ENCODE data around the gene ALB.

Gene ALB

DNA sequence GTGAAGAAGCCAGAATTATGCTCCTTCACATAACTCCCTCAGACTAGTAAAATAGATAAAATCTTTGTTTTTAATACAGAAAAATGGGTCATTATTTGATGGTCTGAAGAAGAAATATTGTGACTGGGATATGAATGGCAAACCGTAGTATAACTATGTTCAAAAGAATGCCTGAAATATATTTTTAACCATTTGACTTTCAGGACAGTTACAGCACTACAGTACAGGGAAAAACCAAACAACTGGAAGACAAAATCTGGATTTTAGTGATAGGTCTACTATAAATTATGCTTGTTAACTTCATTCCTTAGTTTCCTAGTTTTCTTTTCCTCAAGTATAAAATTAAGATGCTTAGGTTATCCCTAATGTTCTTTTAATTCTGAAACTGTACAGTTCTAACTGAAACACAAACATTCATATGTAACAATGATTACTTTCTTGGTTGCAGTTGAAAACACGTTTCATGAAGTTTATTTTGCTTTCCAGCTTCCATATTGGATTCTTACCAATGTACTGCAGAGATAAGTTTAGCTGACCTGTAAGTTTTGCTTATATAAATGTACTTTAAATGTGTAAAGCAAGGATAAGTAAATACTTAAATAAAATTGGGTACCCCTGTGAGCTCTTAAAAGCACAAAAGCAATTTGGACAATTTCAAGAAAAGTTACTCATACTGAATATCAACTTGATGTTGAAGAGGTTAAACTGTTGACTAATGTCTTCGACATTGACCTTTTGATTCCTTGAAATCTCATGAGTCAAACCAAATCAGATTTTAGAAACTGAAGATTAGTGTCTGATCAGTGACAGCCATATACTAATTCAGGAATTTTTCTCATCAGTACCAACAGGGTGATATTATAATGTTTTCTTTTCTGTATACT is 32.8 kb downstream of the ALB start:
- CTCF ChIA-PET, result no interaction called here

DNA sequence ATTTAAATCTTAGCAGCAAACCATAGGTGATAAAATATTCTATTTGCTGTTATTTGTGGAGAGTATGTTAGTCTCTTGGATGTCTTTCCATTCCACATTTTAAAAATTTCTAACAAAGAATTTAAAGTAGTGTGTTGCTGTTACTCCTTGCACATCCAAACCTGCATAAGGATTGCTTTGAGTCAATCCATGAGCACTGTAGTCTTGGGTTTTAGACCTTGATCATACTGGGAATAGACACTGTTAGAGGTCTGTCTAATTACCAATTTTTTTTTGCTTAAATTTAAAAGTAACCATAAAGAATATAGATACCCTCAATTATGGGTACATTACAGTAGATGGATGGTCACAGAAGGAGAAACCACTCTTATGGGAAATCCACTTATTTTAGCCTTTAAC is 33.5 kb downstream of the ALB start:
- POLR2A ChIA-PET, result no interaction called here
- TF ChIP-seq, protein P1, sequence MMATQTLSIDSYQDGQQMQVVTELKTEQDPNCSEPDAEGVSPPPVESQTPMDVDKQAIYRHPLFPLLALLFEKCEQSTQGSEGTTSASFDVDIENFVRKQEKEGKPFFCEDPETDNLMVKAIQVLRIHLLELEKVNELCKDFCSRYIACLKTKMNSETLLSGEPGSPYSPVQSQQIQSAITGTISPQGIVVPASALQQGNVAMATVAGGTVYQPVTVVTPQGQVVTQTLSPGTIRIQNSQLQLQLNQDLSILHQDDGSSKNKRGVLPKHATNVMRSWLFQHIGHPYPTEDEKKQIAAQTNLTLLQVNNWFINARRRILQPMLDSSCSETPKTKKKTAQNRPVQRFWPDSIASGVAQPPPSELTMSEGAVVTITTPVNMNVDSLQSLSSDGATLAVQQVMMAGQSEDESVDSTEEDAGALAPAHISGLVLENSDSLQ (IDR thresholded peaks at IDR 0.05), result no peak
- no peak for DNase-seq (ENCODE audit: extremely low spot score)
- CTCF ChIA-PET, result no interaction called here

More for the DNA sequence above, 32.8 kb downstream of the ALB start:
- TF ChIP-seq LEF1 (IDR thresholded peaks at IDR 0.05; ENCODE audit: borderline replicate concordance) (no peak), FOXK2 (IDR thresholded peaks at IDR 0.05) (no peak)
- POLR2A ChIA-PET, result no interaction called here
- no peak for DNase-seq (ENCODE audit: extremely low spot score)

DNA sequence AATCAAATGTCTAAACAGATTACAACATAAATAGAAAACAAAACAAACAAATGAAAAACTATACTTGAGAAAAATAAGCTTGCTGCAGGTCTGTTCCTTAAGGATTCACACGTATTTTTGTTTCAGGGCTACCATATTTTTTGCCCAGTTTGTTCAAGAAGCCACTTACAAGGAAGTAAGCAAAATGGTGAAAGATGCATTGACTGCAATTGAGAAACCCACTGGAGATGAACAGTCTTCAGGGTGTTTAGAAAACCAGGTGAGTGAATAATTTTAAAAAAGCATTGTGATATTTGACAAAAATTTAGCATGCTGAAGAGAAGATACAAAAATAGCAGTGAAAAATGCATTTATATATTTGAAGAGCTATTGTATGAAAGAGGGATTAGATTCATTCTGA is 34.0 kb downstream of the ALB start:
- POLR2A ChIA-PET, result no interaction called here
- no peak for DNase-seq (ENCODE audit: extremely low spot score)
- CTCF ChIA-PET, result no interaction called here
- TF ChIP-seq L3MBTL2 (conservative IDR thresholded peaks at IDR 0.05) (no peak), CTBP1 (IDR thresholded peaks at IDR 0.05; ENCODE audit: borderline replicate concordance) (no peak)

DNA sequence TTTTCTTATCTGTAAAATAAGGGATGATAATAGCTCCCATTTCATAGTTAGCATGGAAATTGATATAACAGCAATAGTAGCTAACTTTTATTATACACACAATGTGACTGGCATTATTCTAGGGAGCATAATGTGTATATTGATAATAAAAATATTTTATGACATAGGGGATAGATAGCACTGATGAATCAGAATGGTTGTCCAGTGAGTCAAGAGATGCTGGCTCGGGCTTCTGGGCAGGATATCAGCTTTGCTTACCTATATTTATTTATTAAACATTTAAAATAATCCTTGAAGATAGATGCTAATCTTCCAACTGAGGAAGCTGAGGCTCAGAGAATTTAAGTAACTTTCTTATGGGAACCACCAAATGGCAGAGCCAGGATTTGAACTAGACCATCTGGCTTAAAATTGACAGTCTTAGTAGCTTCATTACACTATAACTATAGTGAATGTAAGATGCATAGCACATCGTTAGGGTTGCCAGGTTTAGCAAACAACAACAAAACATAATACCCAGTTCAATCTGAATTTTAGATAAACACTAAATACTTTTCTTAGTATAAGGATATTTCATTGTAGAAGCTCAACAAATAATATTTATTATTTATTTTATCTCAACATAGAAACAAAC is 34.6 kb downstream of the ALB start:
- ChIA-PET CTCF (no interaction called here), POLR2A (no interaction called here)
- no peak for DNase-seq (ENCODE audit: extremely low spot score)
- TF ChIP-seq FOXA1 (IDR thresholded peaks at IDR 0.05) (no peak), ELF4 (IDR thresholded peaks at IDR 0.05) (no peak), HDGF (IDR thresholded peaks at IDR 0.05; ENCODE audit: borderline replicate concordance) (no peak), NFRKB (IDR thresholded peaks at IDR 0.05) (no peak), L3MBTL2 (conservative IDR thresholded peaks at IDR 0.05) (no peak), ZNF384 (IDR thresholded peaks at IDR 0.05) (no peak), SUZ12 (IDR thresholded peaks at IDR 0.05) (no peak), SP1 (IDR thresholded peaks at IDR 0.05) (no peak), TARDBP (IDR thresholded peaks at IDR 0.05) (no peak), CTBP1 (IDR thresholded peaks at IDR 0.05; ENCODE audit: borderline replicate concordance) (no peak), LEF1 (IDR thresholded peaks at IDR 0.05; ENCODE audit: borderline replicate concordance) (no peak), BHLHE40 (IDR thresholded peaks at IDR 0.05; ENCODE audit: borderline replicate concordance) (no peak), FOXK2 (IDR thresholded peaks at IDR 0.05) (no peak), FOXM1 (IDR thresholded peaks at IDR 0.05; ENCODE audit: borderline replicate concordance) (no peak), ARNT (IDR thresholded peaks at IDR 0.05) (no peak)
- TF ChIP-seq, protein P1 (IDR thresholded peaks at IDR 0.05), result no peak

DNA sequence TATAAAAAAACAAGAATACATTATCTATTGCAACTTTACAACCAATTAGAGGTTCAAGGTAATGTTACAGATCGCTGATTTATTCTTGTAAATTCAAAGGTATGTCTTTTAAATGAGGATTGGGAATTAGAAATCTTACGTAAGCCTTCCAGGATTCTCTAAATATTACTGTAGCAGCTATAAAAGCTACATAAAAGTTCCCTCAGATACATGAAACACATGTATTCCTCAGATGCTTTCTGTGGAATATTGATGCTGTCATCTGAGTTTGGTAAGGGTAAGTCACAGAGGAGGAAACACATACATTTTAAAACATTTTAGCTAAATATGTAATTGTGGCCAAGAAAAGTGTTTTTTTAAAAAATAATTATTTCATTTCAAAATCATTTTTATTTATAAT is 35.4 kb downstream of the ALB start:
- DNase-seq (ENCODE audit: extremely low spot score), result no peak
- TF ChIP-seq BHLHE40 (IDR thresholded peaks at IDR 0.05; ENCODE audit: borderline replicate concordance) (no peak), HDGF (IDR thresholded peaks at IDR 0.05; ENCODE audit: borderline replicate concordance) (no peak), FOXA1 (IDR thresholded peaks at IDR 0.05) (no peak), L3MBTL2 (conservative IDR thresholded peaks at IDR 0.05) (no peak), CTBP1 (IDR thresholded peaks at IDR 0.05; ENCODE audit: borderline replicate concordance) (no peak), FOXM1 (IDR thresholded peaks at IDR 0.05; ENCODE audit: borderline replicate concordance) (no peak), TARDBP (IDR thresholded peaks at IDR 0.05) (no peak), SUZ12 (IDR thresholded peaks at IDR 0.05) (no peak), LEF1 (IDR thresholded peaks at IDR 0.05; ENCODE audit: borderline replicate concordance) (no peak), ELF4 (IDR thresholded peaks at IDR 0.05) (no peak)
- TF ChIP-seq, protein P1 (IDR thresholded peaks at IDR 0.05), result no peak
- ChIA-PET POLR2A (no interaction called here), CTCF (no interaction called here)

DNA sequence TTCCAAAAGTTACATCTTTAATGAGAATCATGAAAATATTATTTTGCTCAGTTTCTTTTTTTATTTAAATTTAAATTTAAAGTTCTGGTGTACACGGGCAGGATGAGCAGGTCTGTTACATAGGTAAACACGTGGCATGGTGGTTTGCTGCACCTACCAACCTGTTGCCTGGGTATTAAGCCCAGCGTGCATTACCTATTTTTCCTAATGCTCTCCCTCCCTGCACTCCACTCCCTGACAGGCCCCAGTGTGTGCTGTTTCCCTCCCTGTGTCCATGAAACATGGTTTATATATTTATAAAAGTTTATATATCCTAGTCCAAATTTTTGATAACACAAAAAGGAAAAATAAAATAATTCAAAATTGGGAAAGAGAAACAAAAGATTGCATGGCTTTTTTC is 35.9 kb downstream of the ALB start:
- CTCF ChIA-PET, result no interaction called here
- no peak for DNase-seq (ENCODE audit: extremely low spot score)
- no peak for TF ChIP-seq CTBP1 (IDR thresholded peaks at IDR 0.05; ENCODE audit: borderline replicate concordance)
- TF ChIP-seq SP1 (IDR thresholded peaks at IDR 0.05), result no peak
- no peak for TF ChIP-seq ZNF384 (IDR thresholded peaks at IDR 0.05)
- TF ChIP-seq SUZ12 (IDR thresholded peaks at IDR 0.05), result no peak
- TF ChIP-seq, protein P1 (IDR thresholded peaks at IDR 0.05), result no peak
- TF ChIP-seq HDGF (IDR thresholded peaks at IDR 0.05; ENCODE audit: borderline replicate concordance), result no peak
- TF ChIP-seq BHLHE40 (IDR thresholded peaks at IDR 0.05; ENCODE audit: borderline replicate concordance), result no peak
- POLR2A ChIA-PET, result no interaction called here
